Fibroblast of peridontal ligament (primary cell): ENCODE data around the gene SDR9C7.
"Not testable (repeated sequence)": the region's sequence is repeated elsewhere in the genome, so short reads cannot be mapped to it uniquely, and the experiment has no call there.

ENCODE experiments used
- DNase-seq: peaks from one replicate; pipeline ENCODE4 v3.0.0-alpha.2; 2010; ENCODE audit errors: extremely low read depth

SDR9C7 gene

DNA sequence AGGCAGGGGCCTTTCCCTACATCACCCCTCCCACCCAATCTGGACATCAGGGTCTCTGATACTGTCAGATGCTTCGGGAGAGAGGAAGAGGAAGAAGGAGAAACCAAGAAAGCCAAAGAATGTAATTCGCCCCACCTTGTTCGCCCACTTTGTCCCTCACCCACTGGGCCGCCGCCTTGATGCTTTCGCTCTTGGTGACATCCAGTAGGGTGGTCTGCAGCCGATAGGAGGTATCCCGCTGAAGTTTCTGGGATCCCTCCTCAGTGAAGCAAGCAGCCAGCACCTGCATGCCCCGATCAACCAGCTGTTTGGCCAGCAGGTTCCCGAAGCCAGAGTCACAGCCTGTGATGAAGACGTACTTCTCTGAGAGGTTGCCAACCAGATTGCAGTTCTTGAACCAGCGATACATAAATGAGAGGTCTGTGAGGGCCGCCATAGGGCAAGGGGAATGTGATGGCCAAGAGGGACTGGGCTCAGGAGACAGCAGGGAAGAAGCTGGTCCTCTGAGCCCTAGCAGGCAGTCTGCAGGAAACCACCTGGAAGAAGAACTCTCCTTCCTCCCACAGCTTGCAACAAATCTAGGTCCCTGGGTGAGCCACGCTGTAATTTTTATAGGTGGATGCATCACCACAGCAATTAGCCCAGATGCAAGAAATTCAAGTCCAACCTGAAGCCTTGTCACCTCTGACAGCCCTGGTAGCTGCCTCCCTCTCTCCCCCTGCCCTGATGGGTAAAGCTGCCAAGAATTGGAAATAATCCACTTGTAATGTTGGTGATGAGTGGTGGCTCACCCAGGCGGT is at the start of gene SDR9C7:
Gene SDR9C7, minus strand, starts transcription at position 583 of the 800 bp plus-strand sequence. Its CDS starts 147 bp downstream, at position 436.
- no peak for DNase-seq

DNA sequence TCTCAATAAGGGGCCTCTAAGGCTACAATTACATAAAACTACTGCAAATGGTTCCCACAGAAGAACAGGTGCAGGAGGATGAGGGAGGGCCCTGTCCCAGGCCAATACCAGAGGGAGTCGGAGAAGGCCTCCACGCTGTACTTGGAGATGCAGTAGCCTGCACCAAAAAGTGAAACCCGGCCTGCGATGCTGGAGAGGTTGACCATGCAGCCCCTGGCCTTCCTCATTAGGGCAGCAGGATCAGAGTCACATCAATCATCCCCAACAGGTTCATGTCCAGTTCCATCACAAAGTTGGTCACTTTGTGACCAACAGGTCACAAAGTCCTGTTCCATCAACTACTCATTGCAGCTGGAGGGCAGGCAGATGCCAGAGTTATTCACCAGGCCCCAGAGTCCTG is 49.2 kb upstream of the SDR9C7 start:
- DNase-seq, result no peak

DNA sequence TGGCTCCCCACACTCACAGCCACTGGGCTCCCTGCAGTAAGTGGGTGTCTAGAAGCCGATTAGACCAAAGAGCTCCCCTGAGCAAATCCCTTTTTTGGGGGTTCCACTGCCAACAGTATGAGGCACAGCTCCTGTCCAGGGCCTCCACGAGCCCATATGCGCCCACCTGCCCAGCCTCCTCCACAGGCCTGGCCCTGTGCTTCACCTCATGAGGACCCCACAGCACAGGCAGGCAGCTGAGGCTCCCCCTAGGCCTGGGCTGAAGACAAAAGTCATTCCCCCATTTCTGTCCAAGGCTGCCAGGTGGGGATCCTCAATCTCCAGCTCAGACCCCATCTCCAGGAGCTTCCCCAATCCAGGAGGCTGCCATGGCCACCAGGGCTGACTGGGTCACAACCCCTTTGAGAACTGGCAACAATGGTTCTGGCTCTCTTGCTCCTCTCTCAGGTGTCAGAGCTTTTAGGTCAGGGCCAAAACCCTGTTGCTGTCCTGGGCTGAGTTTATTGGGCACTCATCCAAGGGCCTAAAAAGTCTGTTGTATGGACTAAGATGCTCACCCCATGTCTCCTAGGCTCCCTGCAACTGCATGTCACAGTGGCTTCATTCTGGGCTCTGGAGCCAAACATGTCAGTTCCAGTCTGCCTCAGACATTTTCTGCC is 48.5 kb upstream of the SDR9C7 start:
- DNase-seq, result not testable (repeated sequence)

DNA sequence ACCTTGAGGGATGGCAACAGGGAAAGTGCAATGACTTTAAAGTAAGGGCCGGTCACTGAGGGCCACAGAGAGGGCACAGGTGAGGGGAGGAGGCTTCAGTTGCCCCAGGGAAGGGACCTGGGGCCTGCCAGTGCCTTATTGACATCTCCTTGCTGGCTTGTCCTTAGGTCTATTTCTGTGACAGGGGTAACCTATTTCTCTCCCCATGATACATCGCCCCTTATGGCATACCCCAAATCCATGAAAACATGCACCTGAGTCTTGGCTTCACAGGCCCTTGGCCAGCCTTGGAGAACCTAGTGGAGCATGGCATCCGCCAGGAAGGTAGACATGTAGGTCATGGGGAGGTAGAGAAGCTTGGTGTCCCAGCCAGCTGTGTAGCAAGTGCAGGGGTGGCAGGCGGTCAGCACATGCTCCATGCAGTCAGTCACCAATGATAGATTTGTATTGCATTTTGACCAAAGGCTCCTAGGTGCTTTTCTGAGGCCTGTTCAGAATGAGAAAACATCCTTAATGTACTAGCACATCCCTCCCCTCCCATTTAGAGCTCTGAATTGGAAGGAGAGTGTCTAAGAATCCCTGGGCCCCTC is 46.8 kb upstream of the SDR9C7 start:
- no peak for DNase-seq

DNA sequence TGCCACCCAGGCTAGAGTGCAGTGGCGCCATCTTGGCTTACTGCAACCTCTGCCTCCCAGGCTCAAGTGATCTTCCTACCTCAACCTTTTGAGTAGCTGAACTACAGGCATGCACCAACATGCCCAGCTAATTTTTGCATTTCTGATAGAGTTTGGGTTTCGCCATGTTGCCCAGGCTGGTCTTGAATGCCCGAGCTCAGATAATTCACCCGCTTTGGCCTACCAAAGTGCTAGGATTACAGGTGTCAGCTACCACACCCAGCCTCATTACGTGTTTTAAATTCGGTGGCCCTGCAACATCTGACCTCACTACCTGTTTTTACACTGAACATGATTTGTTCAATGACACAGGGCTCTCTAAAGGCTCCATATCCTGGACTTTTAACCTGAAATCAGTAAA is 46.1 kb upstream of the SDR9C7 start:
- DNase-seq, result no peak

DNA sequence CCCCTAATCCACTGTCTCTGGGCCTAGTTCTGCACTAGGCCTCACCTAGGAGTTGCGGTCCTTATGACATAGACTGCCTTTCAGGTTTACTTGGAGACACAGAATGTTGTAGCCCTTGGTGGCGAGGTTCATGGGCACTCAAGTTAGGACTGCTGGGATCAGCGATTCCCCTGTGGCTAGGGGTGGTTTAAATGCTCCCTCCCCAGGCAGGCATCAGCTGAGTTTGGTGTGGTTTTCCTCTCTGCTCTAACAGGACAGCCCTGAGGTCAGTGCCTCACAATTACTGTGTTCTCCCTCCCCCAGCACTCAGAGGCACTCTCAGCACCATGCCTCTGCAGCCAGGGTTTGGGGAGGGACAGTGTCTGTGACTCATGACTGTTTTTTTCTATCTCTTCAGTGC is 45.4 kb upstream of the SDR9C7 start:
- DNase-seq, result no peak

DNA sequence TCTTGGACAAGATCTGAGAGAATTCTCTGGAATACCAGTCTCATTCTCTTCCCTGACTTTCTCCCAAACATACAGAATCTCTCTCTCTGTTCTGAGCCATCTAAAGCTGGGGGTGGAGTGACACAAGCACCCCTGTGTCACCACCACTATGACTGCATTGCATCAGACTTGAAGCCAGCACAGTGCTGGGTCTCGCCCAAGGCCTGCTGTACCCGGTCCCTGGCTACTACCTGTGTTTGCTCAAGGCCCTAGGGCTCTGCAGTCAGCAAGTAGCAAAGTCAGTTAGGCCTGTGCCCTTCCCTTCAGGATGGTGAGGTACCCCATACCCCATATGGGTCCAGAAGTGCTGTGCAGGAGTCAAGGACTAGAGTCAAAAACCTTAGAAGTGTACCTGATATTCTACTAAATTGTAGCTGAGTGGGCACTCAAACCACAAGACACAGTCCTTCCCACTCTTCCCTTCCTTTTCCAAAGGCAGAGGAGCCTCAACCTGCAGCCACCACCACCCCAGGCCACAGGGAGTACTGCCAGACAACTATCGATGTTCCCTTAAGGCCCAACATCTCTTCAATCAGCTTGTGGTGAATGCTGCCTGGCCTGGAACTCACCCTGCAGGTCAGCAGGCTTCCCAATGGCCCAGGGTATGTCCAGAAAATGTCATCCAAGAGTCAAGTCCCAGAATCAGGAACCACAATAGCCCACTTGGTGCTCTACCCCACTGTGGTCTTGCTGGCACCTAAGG is 44.4 kb upstream of the SDR9C7 start:
- no peak for DNase-seq

DNA sequence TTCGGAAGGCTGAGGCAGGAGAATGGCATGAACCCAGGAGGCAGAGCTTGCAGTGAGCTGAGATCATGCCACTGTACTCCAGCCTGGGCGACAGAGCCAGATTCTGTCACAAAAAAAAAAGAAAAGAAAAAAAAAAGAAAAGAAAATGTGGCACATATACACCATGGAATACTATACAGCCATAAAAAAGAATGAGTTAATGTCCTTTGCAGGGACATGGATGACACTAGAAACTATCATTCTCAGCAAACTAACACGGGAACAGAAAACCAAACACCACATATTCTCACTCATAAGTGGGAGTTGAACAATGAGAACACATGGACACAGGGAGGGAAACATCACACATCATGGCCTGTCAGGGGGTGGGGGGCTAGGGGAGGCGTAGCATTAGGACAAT is 43.2 kb upstream of the SDR9C7 start:
- not testable (repeated sequence) for DNase-seq

DNA sequence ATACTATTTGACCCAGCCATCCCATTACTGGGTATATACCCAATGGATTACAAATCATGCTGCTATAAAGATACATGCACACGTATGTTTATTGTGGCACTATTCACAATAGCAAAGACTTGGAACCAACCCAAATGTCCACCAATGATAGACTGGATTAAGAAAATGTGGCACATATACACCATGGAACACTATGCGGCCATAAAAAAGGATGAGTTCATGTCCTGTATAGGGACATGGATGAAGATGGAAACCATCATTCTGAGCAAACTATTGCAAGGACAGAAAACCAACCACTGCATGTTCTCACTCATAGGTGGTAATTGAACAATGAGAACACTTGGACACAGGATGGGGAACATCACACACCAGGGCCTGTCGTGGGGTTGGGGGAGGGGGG is 40.0 kb upstream of the SDR9C7 start:
- DNase-seq, result not testable (repeated sequence)

DNA sequence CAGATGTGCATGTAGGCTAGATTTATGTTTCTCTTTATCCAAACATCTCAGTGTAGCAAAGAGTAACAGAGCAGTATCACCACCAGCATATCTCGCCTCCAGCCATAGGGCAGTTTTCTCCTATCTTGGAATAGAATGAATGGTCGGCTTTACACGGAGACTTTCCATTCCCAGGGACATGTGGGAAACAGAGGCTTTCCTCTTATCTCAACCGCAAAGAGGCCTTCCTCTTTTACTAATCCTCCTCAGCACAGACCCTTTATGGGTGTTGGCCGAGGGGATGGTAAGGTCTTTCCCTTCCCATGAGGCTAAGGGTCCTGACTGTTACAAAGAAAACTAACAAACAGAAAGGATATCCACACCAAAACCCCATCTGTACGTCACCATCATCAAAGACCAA is 34.7 kb upstream of the SDR9C7 start:
- not testable (repeated sequence) for DNase-seq

DNA sequence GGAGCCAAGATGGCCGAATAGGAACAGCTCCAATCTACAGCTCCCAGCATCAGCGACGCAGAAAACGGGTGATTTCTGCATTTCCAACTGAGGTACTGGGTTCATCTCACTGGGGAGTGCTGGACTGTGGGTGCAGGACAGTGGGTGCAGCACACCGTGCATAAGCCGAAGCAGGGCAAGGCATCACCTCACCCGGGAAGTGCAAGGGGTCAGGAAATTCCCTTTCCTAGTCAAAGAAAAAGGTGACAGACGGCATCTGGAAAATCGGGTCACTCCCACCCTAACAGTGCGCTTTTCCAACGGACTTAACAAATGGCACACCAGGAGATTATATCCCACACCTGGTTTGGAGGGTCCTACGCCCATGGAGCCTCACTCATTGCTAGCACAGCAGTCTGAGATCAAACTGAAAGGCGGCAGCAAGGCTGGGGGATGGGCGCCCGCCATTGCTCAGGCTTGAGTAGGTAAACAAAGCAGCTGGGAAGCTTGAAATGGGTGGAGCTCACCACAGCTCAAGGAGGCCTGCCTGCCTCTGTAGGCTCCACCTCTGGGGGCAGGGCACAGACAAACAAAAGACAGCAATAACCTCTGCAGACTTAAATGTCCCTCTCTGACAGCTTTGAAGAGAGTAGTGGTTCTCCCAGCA is 31.9 kb upstream of the SDR9C7 start:
- not testable (repeated sequence) for DNase-seq

DNA sequence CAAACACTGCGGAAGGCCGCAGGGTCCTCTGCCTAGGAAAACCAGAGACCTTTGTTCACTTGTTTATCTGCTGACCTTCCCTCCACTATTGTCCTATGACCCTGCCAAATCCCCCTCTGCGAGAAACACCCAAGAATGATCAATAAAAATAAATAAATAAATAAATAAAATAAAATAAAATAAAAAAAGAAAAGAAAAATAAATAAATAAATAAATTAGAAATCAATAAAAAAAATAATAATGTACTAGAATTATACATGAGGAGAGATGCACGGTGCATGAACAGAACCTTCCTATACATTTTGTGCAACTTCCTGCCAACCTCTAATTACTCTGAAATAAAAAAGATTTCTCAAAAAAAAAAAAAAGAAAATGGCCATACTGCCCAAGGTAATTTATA is 30.9 kb upstream of the SDR9C7 start:
- not testable (repeated sequence) for DNase-seq

DNA sequence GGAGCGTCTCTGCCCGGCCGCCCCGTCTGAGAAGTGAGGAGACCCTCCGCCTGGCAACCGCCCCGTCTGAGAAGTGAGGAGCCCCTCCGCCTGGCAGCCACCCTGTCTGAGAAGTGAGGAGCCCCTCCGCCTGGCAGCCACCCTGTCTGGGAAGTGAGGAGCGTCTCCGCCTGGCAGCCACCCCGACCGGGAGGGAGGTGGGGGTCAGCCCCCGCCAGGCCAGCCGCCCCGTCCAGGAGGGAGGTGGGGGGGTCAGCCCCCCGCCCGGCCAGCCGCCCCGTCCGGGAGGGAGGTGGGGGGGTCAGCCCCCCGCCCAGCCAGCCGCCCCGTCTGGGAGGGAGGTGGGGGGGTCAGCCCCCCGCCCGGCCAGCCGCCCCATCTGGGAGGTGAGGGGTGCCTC is 29.3 kb upstream of the SDR9C7 start:
- DNase-seq, result not testable (repeated sequence)

DNA sequence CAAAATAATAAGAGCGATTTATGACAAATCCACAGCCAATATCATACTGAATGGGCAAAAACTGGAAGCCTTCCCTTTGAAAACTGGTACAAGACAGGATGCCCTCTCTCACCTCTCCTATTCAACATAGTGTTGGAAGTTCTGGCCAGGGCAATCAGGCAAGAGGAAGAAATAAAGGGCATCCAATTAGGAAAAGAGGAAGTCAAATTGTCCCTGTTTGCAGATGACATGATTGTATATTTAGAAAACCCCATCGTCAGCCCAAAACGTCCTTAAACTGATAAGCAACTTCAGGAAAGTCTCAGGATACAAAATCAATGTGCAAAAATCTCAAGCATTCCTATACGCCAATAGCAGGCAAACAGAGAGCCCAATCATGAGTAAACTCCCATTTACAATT is 28.0 kb upstream of the SDR9C7 start:
- DNase-seq, result not testable (repeated sequence)

DNA sequence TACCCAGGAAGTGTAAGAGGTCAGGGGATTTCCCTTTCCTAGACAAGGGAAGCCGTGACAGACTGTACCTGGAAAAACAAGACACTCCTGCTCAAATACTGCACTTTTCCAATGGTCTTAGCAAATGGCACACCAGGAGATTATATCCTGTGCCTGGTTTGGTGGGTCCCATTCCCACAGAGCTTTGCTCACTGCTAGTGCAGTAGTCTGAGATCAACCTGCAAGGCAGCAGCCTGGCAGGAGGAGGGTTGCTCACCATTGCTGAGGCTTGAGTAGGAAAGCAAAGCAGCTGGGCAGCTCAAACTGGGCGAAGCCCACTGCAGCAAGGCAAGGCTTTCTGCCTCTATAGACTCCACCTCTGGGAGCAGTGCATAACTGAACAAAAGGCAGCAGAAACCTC is 24.2 kb upstream of the SDR9C7 start:
- DNase-seq, result no peak

DNA sequence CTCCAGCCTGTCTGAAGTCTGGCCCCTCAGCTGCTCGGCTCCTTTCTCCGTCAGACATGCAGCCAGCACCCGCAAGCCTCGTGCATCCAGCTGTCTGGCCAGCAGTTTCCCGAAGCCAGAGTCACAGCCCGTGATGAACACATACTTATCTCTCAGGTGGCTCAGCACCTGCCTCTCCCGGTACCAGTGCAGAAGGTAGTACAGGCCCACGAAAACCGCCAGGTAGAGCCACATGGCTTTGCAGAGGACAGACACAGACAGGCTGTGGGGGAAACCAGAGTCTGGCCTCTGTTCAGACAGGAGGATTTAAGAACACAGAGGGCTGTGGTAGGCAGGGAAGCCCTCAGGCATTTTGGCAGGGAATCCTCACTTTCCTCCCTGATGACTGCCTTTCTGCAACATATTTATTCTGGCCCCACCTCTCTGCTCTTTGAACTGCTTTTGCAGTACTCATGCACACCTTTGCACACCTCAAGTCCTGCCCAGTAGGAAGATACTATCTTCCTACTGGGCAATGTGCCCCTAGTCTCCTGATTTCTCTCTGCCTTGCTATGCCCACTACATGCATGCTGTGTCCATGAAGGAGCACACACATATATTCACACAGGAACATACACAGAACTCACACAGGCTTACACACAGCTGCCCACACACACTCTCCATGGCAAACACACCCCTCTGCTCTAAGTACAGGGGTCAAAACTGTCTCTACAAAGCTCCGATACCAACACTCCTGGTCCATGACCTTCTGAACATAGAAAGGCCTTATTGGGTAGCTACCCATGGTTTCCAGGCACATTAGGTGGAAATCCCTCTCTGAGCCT is 23.2 kb upstream of the SDR9C7 start, which contains the start of gene RDH16:
Gene RDH16, minus strand, starts transcription at position 380 of the 824 bp plus-strand sequence. Its CDS starts 146 bp downstream, at position 234.
- DNase-seq, result no peak

DNA sequence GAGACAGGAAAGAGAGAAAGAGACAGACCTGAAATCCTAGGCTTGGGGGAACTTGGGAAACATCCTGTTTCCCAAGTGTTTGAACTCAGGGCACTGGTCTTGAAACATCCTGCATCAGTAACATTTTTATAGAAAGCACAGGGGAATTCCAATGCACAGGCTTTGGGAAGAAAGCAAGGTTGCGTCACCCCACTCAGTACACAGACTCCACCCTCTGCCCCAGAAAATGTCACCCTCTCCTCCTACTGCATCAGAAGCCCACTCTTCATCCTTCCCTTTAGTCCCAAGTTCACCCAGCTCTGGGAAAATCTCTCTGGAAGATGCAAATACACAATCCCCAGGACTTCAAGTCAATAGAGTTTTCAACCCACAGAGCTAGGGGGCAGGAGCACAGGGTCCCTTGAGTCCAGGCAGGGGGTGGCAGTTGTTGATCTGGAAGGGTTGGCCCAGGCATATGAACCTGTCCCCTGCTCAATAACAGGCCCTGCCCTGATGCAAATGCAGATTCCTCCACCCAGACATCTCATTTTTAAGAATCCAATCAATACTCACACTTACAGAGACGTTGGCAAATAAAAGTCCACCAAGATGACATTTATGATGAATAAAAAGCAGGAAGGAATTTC is 21.5 kb upstream of the SDR9C7 start:
- no peak for DNase-seq

DNA sequence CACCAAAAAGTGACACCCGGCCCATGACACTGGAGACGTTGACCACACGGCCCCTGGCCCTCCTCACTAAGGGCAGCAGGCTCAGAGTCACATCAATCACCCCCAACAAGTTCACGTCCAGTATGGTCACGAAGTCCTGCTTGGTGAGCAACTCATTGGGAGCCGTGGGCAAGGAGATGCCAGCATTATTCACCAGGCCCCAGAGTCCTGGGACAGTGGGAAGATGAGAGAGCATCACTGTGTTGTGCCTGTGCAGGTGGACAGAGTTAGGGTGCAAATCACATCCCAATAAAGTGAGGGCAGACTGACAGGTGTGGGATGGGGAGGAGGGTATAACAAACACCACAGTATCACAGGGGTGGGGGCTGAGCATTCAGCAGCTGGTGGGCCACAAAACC is 20.7 kb upstream of the SDR9C7 start:
- DNase-seq, result no peak

DNA sequence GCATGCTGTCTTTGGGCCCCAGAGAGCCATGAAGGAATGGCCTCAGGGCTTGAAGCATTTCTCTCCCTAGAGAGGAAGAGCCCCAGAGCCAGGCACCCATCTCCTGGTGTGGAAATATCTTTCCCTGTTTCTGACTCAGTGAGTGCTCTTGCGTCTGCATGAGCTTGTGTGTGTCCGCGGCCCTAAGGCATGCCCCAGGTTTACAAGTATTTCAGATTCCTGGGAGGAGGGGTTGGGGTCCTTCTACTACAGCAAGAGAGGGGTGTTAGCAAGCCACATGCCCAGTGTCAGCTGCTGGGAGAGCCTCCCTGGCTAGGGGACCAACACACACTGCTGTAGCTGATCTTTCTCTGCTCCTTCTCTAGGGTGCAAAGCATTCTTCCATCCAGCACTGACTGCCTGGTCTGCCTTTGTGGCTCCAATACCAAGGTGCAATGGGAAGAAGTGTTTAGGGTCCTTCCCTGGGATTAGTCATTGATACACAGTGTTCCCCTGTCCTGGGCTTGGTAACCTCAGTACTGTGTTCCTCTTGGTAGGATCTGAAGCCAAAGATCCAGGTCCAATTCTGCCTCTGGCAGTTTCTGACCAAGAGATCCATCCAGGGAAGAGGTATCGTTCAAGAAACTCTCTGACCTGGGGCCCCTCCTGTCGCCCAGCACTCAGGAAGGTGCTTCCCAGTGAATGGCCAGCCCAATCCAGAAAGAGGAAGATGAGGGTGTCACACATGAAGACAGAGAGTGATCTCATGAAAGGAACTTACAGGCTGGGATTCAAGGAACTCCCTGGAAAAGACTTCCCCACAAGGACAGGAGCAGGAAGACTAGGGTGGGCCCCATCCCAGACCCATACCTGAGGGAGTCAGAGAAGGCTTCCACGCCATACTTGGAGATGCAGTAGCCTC is 20.1 kb upstream of the SDR9C7 start:
- DNase-seq, result no peak
